Endothelial cell of umbilical vein (primary cell): Measurements from ENCODE around the gene ROCK2. TPM values are rescaled to one million over a fixed set of nuclear protein-coding genes. Genes with fewer than 3 reads are reported as not detected.

Source experiments
- BruUV-seq: library from RNA; stranded (reverse); fragments of 400-500 nt; replicated peaks from 2 replicates; lab custom pipeline; 2021; lab: Mats Ljungman, UMichigan
- CTCF ChIA-PET: fragments of 300-600, 350-600 bp; sonication (Branson Sonifier 250); formaldehyde crosslinking; loops from one replicate; lab custom pipeline; 2021; ENCODE audit warnings: antibody characterized with exemption, inconsistent platforms; lab: Charles Lee
- POLR2A ChIA-PET: fragments of 300-600, 350-600 bp; sonication (Branson Sonifier 250); formaldehyde crosslinking; loops from one replicate; lab custom pipeline; 2021; ENCODE audit warnings: antibody characterized with exemption, inconsistent platforms; lab: Charles Lee
- DNase-seq: peaks from one replicate; pipeline ENCODE4 v3.0.0-alpha.2; 2011; ENCODE audit warnings: low read depth, low spot score
- FAIRE-seq: peaks from 2 replicates; lab custom pipeline; 2011; peaks lifted over from hg19 to GRCh38; lab: Jason Lieb, UNC
- H2AFZ ChIP-seq: 2 replicates; pipeline ENCODE4 v1.6.0; 2012; ENCODE audit warnings: low read depth, low read length, control low read depth, inconsistent platforms
- H3K27ac ChIP-seq: 2 replicates; pipeline ENCODE4 v1.5.1; 2011; ENCODE audit warnings: low read depth, mild to moderate bottlenecking, control low read depth, low read length, moderate library complexity; ENCODE audit not compliant: insufficient read depth
- H3K27me3 ChIP-seq, 2 experiments: 2 replicates each; pipeline versions ENCODE4 v1.6.0 to v1.6.1; 2011; ENCODE audit warnings: low read length in 2 of 2, mixed read lengths in 1 of 2; ENCODE audit not compliant: control insufficient read depth in 2 of 2, insufficient read depth in 2 of 2
- H3K36me3 ChIP-seq, 2 experiments: 2 replicates in 1 of 2; 3 replicates in 1 of 2; pipeline ENCODE4 v1.5.1; 2011; ENCODE audit warnings: low read length in 2 of 2, mild to moderate bottlenecking in 1 of 2, moderate library complexity in 1 of 2; ENCODE audit not compliant: control insufficient read depth in 2 of 2, insufficient read depth in 2 of 2; ENCODE audit errors: extremely low read depth in 1 of 2
- H3K4me1 ChIP-seq: 3 replicates; pipeline ENCODE4 v1.5.1; 2011; ENCODE audit warnings: mild to moderate bottlenecking, low read length; ENCODE audit not compliant: control insufficient read depth, insufficient read depth; ENCODE audit errors: extremely low read depth
- H3K4me2 ChIP-seq: 2 replicates; pipeline ENCODE4 v1.6.1; 2011; ENCODE audit warnings: low read length, control low read depth, mixed read lengths; ENCODE audit not compliant: insufficient read depth
- H3K4me3 ChIP-seq, 3 experiments: fragments of 200-600 bp in 1 of 3; sonication (generic), shearing (Covaris generic) in 1 of 3; replicated peaks in 1 of 3; 2 replicates each; pipeline ENCODE4 v1.5.1; 2011 to 2016; ENCODE audit warnings: control low read depth in 3 of 3, low read length in 3 of 3, mild to moderate bottlenecking in 2 of 3, inconsistent platforms in 1 of 3, low read depth in 1 of 3, moderate library complexity in 1 of 3; ENCODE audit not compliant: insufficient read depth in 1 of 3
- H3K79me2 ChIP-seq: 2 replicates; pipeline ENCODE4 v1.6.0; 2012; ENCODE audit warnings: low read length, inconsistent platforms; ENCODE audit not compliant: control insufficient read depth, insufficient read depth
- H3K9ac ChIP-seq: replicated peaks from 2 replicates; pipeline ENCODE3; 2011; ENCODE audit warnings: low read length, control low read depth; ENCODE audit not compliant: insufficient read depth; ENCODE audit errors: extremely low read depth
- H3K9me1 ChIP-seq: replicated peaks from 3 replicates; pipeline ENCODE4 v1.6.0; 2011; ENCODE audit warnings: mild to moderate bottlenecking, low read length; ENCODE audit not compliant: control insufficient read depth, insufficient read depth; ENCODE audit errors: extremely low read depth
- H3K9me3 ChIP-seq: replicated peaks from 2 replicates; pipeline ENCODE4 v1.5.1; 2012; ENCODE audit warnings: low read length, inconsistent platforms; ENCODE audit not compliant: control insufficient read depth, insufficient read depth
- H4K20me1 ChIP-seq: replicated peaks from 2 replicates; pipeline ENCODE3; 2011; ENCODE audit warnings: mild to moderate bottlenecking, low read length; ENCODE audit not compliant: control insufficient read depth, insufficient read depth; ENCODE audit errors: extremely low read depth
- CTCF ChIP-seq, 2 donors: IDR thresholded peaks; 1 replicate in 1 of 2; 2 replicates in 1 of 2; pipeline ENCODE4 v1.5.1; 2011; ENCODE audit warnings: low read length in 2 of 2, mild to moderate bottlenecking in 2 of 2, moderate library complexity in 2 of 2, control low read depth in 1 of 2, inconsistent platforms in 1 of 2, low read depth in 1 of 2; ENCODE audit not compliant: insufficient read depth in 1 of 2; ENCODE audit errors: extremely low read depth in 1 of 2
- EZH2 ChIP-seq: IDR thresholded peaks from 2 replicates; pipeline ENCODE4 v1.6.1; 2012; ENCODE audit warnings: borderline replicate concordance, low read depth, mild to moderate bottlenecking, moderate library complexity, low read length, inconsistent platforms; ENCODE audit not compliant: severe bottlenecking
- FOS ChIP-seq: IDR thresholded peaks from 2 replicates; pipeline ENCODE4 v1.6.1; 2011; ENCODE audit warnings: mild to moderate bottlenecking, low read length, moderate library complexity, borderline replicate concordance; ENCODE audit not compliant: insufficient read depth
- GATA2 ChIP-seq: IDR thresholded peaks from 2 replicates; pipeline ENCODE4 v1.7.0; 2011; ENCODE audit warnings: low read depth, mild to moderate bottlenecking, moderate library complexity, mixed read lengths, low read length; ENCODE audit not compliant: insufficient read length, insufficient read depth
- JUN ChIP-seq: IDR thresholded peaks from 2 replicates; pipeline ENCODE4 v1.6.1; 2011; ENCODE audit warnings: borderline replicate concordance, low read depth; ENCODE audit not compliant: insufficient read length, insufficient read depth
- MAX ChIP-seq: IDR thresholded peaks from 2 replicates; pipeline ENCODE4 v1.6.1; 2011; ENCODE audit not compliant: insufficient read depth, insufficient read length
- MYC ChIP-seq: IDR thresholded peaks from one replicate; pipeline ENCODE4 v1.6.1; 2011; ENCODE audit warnings: mild to moderate bottlenecking, low read depth, low read length
- POLR2A ChIP-seq: IDR thresholded peaks from 2 replicates; pipeline ENCODE4 v1.6.1; 2012; ENCODE audit warnings: low read depth, mild to moderate bottlenecking, control low read depth, low read length
- POLR2AphosphoS5 ChIP-seq: IDR thresholded peaks from 2 replicates; pipeline ENCODE4 v1.6.1; 2012; ENCODE audit warnings: low read depth, mild to moderate bottlenecking, control low read depth, low read length, moderate library complexity; ENCODE audit not compliant: insufficient read depth
- dilution Hi-C: fragments of 300-500 bp; cut with MboI; formaldehyde crosslinking; loops from one replicate; pipeline ENCODE4 v1.15.0; 2019; ENCODE audit warnings: low sequenced_read_pairs; ENCODE audit not compliant: extremely low pct_ligation_motif_present
- intact Hi-C: fragments of 100-400 bp; cut with micrococcal nuclease; formaldehyde crosslinking; loops from one replicate; pipeline ENCODE4 v1.10.0; 2022
- polyA plus RNA-seq, 4 experiments: library from polyadenylated mRNA; depleted of rRNA in 3 of 4; stranded (reverse) in 3 of 4; unstranded in 1 of 4; fragments of >200 nt; gene quantifications; 2 replicates each; pipeline versions ENCODE4 v1.2.1 to v1.2.3, GENCODE V29; 2011 to 2012; ENCODE audit warnings: missing spikeins in 1 of 4
- total RNA-seq: library from RNA; stranded (reverse); gene quantifications from 2 replicates; pipeline ENCODE4 v1.2.3, GENCODE V29; 2021

Gene ROCK2
- total and polyA plus RNA-seq, 2 donors (not counting 3 experiments of a cell fraction or from before 2014, with no cell fraction given): 5.2 to 56.5 TPM

DNA sequence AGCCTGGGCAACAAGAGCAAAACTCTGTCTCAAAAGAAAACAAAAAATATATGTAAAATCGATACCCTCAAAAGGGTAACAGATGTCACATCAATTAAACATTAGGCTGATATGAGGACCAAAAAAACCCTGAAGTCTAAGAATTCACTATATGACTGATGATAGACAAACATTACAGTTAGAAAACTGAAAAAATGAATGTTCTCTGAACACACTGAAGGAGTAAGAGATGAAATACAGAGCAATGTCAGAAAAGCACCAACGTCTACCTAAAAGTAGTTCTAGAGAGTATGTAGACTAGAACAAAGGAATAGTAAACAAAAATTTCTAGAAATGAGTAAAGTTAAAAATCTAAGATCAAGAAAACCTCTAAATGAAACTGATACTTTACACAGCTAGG is 107.3 kb downstream of the ROCK2 start:
- POLR2A ChIA-PET: no interaction called here
- no peak for FAIRE-seq
- BruUV-seq: no TSS peak

DNA sequence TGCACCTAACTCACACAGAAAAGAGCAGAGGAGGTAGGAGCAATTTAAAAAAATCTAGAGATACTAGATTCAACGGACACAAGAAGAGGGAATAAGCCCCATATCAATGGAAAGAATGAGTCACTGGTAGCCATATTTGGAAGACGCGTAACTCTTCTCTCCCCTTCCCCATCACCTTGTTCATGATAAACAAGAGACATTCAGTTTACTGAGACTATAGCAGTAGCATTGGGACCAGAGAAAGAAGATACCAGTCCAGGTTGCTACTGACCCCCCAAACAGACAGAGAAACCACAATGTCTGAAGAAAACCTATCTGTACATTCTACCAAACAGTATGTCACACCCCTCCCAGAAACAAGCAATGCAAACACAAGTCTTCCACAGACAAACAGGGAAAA is 108.1 kb downstream of the ROCK2 start:
- no peak overlapping the region for H3K4me2 ChIP-seq
- no peak for DNase-seq
- TF ChIP-seq EZH2 (no peak), POLR2AphosphoS5 (no peak), JUN (no peak), MAX (no peak), POLR2A (no peak), MYC (no peak), CTCF (IDR thresholded peaks at IDR 0.05; ENCODE audit: extremely low read depth in 1 of 2, insufficient read depth in 1 of 2, low read depth in 1 of 2, low read length in 2 of 2) (no peak), FOS (no peak), GATA2 (no peak)

More for the DNA sequence above, 107.3 kb downstream of the ROCK2 start:
- H2AFZ ChIP-seq: no peak overlapping the region
- no peak for DNase-seq
- no peak for TF ChIP-seq JUN
- no peak overlapping the region for H3K4me3 ChIP-seq
- H3K4me1 ChIP-seq: peaks cover 4% of the 10 kb centered on the region
- H3K9ac ChIP-seq: no peak overlapping the region
- no peak overlapping the region for H3K27ac ChIP-seq
- H3K9me1 ChIP-seq: no peaks in the 10 kb centered on the region
- no peaks in the 10 kb centered on the region for H3K9me3 ChIP-seq
- no peaks in the 10 kb centered on the region for H3K27me3 ChIP-seq
- dilution Hi-C loops (no loop called here), intact Hi-C loops (no loop called here)
- peaks cover 36% of the 10 kb centered on the region for H3K79me2 ChIP-seq
- no peaks in the 10 kb centered on the region for H4K20me1 ChIP-seq
- CTCF ChIA-PET: interaction anchor here (1.1 to 4.2 kb wide), 4 partner anchors 14 to 210 kb away, joined by 3 to 51 read pairs (median 20); partner anchors contain the start of gene ROCK2
- no peaks in the 10 kb centered on the region for H3K36me3 ChIP-seq
- H3K4me2 ChIP-seq: no peak overlapping the region

More for the DNA sequence above, 108.1 kb downstream of the ROCK2 start:
- no peaks in the 10 kb centered on the region for H4K20me1 ChIP-seq
- POLR2A ChIA-PET: no interaction called here
- no peaks in the 10 kb centered on the region for H3K36me3 ChIP-seq
- no peak for FAIRE-seq
- H2AFZ ChIP-seq: no peak overlapping the region
- H3K27ac ChIP-seq: no peak overlapping the region
- no peaks in the 10 kb centered on the region for H3K9me3 ChIP-seq
- H3K79me2 ChIP-seq: peaks cover 34% of the 10 kb centered on the region
- no peak overlapping the region for H3K9ac ChIP-seq
- BruUV-seq: no TSS peak
- intact Hi-C loops: no loop called here
- CTCF ChIA-PET: interaction anchor here (1.0 to 9.4 kb wide), 6 partner anchors 33 to 211 kb away, joined by 4 to 364 read pairs (median 29); partner anchors contain the start of gene ROCK2
- dilution Hi-C loops: no loop called here
- H3K4me1 ChIP-seq: peaks cover 4% of the 10 kb centered on the region
- no peaks in the 10 kb centered on the region for H3K27me3 ChIP-seq
- no peaks in the 10 kb centered on the region for H3K9me1 ChIP-seq
- H3K4me3 ChIP-seq: no peak overlapping the region
